GM12878 (cell line): ENCODE measurements around the gene ZNF791. TPM values are rescaled to one million over a fixed set of nuclear protein-coding genes. Genes with fewer than 3 reads are reported as not detected.

ENCODE experiments used
- ATAC-seq: fragments of 200-7000 bp; cut with Tn5 transposase; 3 replicates; pipeline ENCODE4 v1.9.1; 2020; ENCODE audit warnings: mild to moderate bottlenecking, moderate library complexity
- BruUV-seq: library from RNA; stranded (reverse); fragments of 400-500 nt; replicated peaks from 2 replicates; lab custom pipeline; 2021; lab: Mats Ljungman, UMichigan
- CTCF ChIA-PET: fragments of 300-600 bp; sonication (Branson Sonifier 250); formaldehyde crosslinking; extraction: SDS; loops from one replicate; lab custom pipeline; 2021; ENCODE audit warnings: inconsistent platforms; lab: Yijun Ruan, JAX
- POLR2A ChIA-PET: fragments of 350-600 bp; formaldehyde crosslinking; extraction: SDS; loops from one replicate; lab custom pipeline; 2021; ENCODE audit warnings: inconsistent platforms; lab: Charles Lee
- RAD21 ChIA-PET: fragments of 300-600 bp; sonication (Branson Sonifier 250); formaldehyde crosslinking; loops from one replicate; lab custom pipeline; 2023; ENCODE audit warnings: antibody characterized with exemption; ENCODE audit not compliant: unreplicated experiment; lab: Charles Lee
- SMC1A ChIA-PET: fragments of 300-600 bp; sonication (Branson Sonifier 250); formaldehyde crosslinking; loops from one replicate; lab custom pipeline; 2023; ENCODE audit not compliant: unreplicated experiment, uncharacterized antibody; lab: Charles Lee
- DNase-seq: peaks from one replicate; pipeline ENCODE4 v3.0.0-alpha.2; 2011; ENCODE audit warnings: low read depth, low spot score
- FAIRE-seq: peaks from 3 replicates; lab custom pipeline; 2011; peaks lifted over from hg19 to GRCh38; lab: Jason Lieb, UNC
- H2AFZ ChIP-seq: 2 replicates; pipeline ENCODE4 v1.6.0; 2011; ENCODE audit warnings: low read depth, low read length, control low read depth; ENCODE audit not compliant: control insufficient read depth
- H3K27ac ChIP-seq: 2 replicates; pipeline ENCODE4 v1.5.1; 2011; ENCODE audit warnings: control low read depth; ENCODE audit not compliant: control insufficient read depth, insufficient read depth
- H3K27me3 ChIP-seq, 2 experiments: replicated peaks in 1 of 2; 2 replicates each; pipeline versions ENCODE4 v1.6.0 to v1.6.1; 2011; ENCODE audit warnings: low read length in 1 of 2; ENCODE audit not compliant: control insufficient read depth in 2 of 2, insufficient read depth in 2 of 2
- H3K36me3 ChIP-seq, 2 experiments: 2 replicates each; pipeline ENCODE4 v1.5.1; 2011; ENCODE audit warnings: low read length in 1 of 2; ENCODE audit not compliant: control insufficient read depth in 2 of 2, insufficient read depth in 2 of 2
- H3K4me1 ChIP-seq: 2 replicates; pipeline ENCODE4 v1.6.1; 2011; ENCODE audit warnings: mild to moderate bottlenecking, low read length, moderate library complexity, mixed read lengths; ENCODE audit not compliant: control insufficient read depth, insufficient read depth
- H3K4me2 ChIP-seq: 2 replicates; pipeline ENCODE4 v1.6.0; 2011; ENCODE audit warnings: control low read depth; ENCODE audit not compliant: control insufficient read depth, insufficient read depth
- H3K4me3 ChIP-seq: fragments of 200-600 bp; sonication (generic); 2 replicates; pipeline ENCODE4 v1.5.1; 2016
- H3K79me2 ChIP-seq: 2 replicates; pipeline ENCODE4 v1.6.0; 2011; ENCODE audit warnings: low read length; ENCODE audit not compliant: control insufficient read depth, insufficient read depth
- H3K9ac ChIP-seq: 2 replicates; pipeline ENCODE4 v1.8.0; 2011; ENCODE audit warnings: low read length, control low read depth, mixed read lengths; ENCODE audit not compliant: control insufficient read depth, insufficient read depth
- H3K9me3 ChIP-seq: replicated peaks from 3 replicates; pipeline ENCODE4 v1.5.1; 2011; ENCODE audit warnings: mild to moderate bottlenecking, low read length; ENCODE audit not compliant: control insufficient read depth, insufficient read depth
- H4K20me1 ChIP-seq: 2 replicates; pipeline ENCODE4 v1.6.0; 2011; ENCODE audit not compliant: control insufficient read depth, insufficient read depth
- CBX3 ChIP-seq: fragments of 200-600 bp; sonication (generic); IDR thresholded peaks from 2 replicates; pipeline ENCODE4 v1.6.1; 2016; ENCODE audit warnings: low read depth, borderline replicate concordance
- CREM ChIP-seq: IDR thresholded peaks from 2 replicates; pipeline ENCODE4 v1.6.1; 2014; ENCODE audit warnings: antibody characterized with exemption, low read depth
- CTCF ChIP-seq, 3 experiments: IDR thresholded peaks in 2 of 3; conservative IDR thresholded peaks in 1 of 3; 2 replicates each; pipeline ENCODE4 v1.5.1; 2011; ENCODE audit warnings: low read depth in 3 of 3, low read length in 3 of 3, mild to moderate bottlenecking in 3 of 3, control low read depth in 2 of 3, moderate library complexity in 2 of 3, inconsistent platforms in 1 of 3, mixed read lengths in 1 of 3; ENCODE audit not compliant: control insufficient read depth in 2 of 3, insufficient read depth in 1 of 3; ENCODE audit errors: extremely low read depth in 1 of 3
- HDAC2 ChIP-seq: fragments of 200-600 bp; sonication (generic); IDR thresholded peaks from 2 replicates; pipeline ENCODE4 v1.6.1; 2017
- MYB ChIP-seq: fragments of 150-350 bp; IDR thresholded peaks from 2 replicates; pipeline ENCODE4 v1.6.1; 2014; ENCODE audit warnings: mild to moderate bottlenecking, low read depth, low read length, borderline replicate concordance
- PAX5 ChIP-seq: IDR thresholded peaks from 2 replicates; pipeline ENCODE4 v1.6.1; 2011; ENCODE audit warnings: low read depth, low read length, borderline replicate concordance
- PML ChIP-seq: IDR thresholded peaks from 2 replicates; pipeline ENCODE4 v1.6.1; 2012; ENCODE audit warnings: low read length, inconsistent platforms
- POLR2A ChIP-seq: IDR thresholded peaks from 2 replicates; pipeline ENCODE4 v1.6.1; 2011; ENCODE audit warnings: low read depth, mild to moderate bottlenecking, low read length
- RB1 ChIP-seq: fragments of 450-650 bp; formaldehyde crosslinking; IDR thresholded peaks from 2 replicates; pipeline ENCODE4 v1.6.1; 2017; ENCODE audit warnings: mild to moderate bottlenecking, borderline replicate concordance
- SMARCA5 ChIP-seq: fragments of 450-650 bp; IDR thresholded peaks from 2 replicates; pipeline ENCODE4 v1.6.1; 2017; ENCODE audit warnings: mild to moderate bottlenecking
- SUPT20H ChIP-seq: IDR thresholded peaks from 2 replicates; pipeline ENCODE4 v1.6.1; 2011; ENCODE audit warnings: low read depth, mild to moderate bottlenecking, low read length, moderate library complexity, borderline replicate concordance; ENCODE audit not compliant: control insufficient read depth
- TBL1XR1 ChIP-seq: IDR thresholded peaks from 2 replicates; pipeline ENCODE4 v1.6.1; 2012; ENCODE audit warnings: low read depth, low read length, improper control_type of control experiment
- YY1 ChIP-seq: IDR thresholded peaks from 2 replicates; pipeline ENCODE4 v1.6.1; 2011; ENCODE audit warnings: low read depth, mild to moderate bottlenecking, low read length
- ZNF207 ChIP-seq: fragments of 450-650 bp; IDR thresholded peaks from 2 replicates; pipeline ENCODE4 v1.6.1; 2014; ENCODE audit warnings: antibody characterized with exemption, mild to moderate bottlenecking, borderline replicate concordance
- WGBS: methylation state at CpG from one replicate; pipeline ENCODE4 v1.1.6; 2016; ENCODE audit warnings: low lambda C conversion rate; ENCODE audit not compliant: insufficient replicate concordance, insufficient coverage; ENCODE audit errors: missing lambda C conversion rate; 5-methylcytosine and 5-hydroxymethylcytosine counted together
- in situ Hi-C: fragments of 300-500 bp; cut with MboI; formaldehyde crosslinking; loops from 9 replicates; pipeline ENCODE4 v1.14.3; 2018; ENCODE audit warnings: mixed read lengths
- intact Hi-C: fragments of 100-400 bp; cut with micrococcal nuclease; formaldehyde crosslinking; loops from one replicate; pipeline ENCODE4 v1.14.2; 2022; ENCODE audit not compliant: unreplicated experiment
- polyA plus RNA-seq, 11 experiments: library from polyadenylated mRNA; depleted of rRNA in 4 of 11; unstranded in 6 of 11; stranded (reverse) in 5 of 11; fragments of >200 nt; fragmentation: Nextera tagmentation in 4 of 11; fragmentation: Illumina TruSeq in 1 of 11; extraction: Ambion mirVana in 4 of 11; extraction: Trizol in 1 of 11; gene quantifications; 1 replicate in 1 of 11; 2 replicates in 10 of 11; pipeline versions ENCODE4 v1.2.1 to v1.2.3, GENCODE V29; 2011 to 2016; ENCODE audit warnings: inconsistent platforms in 2 of 11, missing spikeins in 2 of 11, low read depth in 1 of 11
- total RNA-seq, 4 experiments: library from RNA; depleted of rRNA in 3 of 4; stranded (reverse); fragments of >200 nt in 3 of 4; fragmentation: Illumina TruSeq in 1 of 4; extraction: Trizol in 1 of 4; gene quantifications; 2 replicates each; pipeline versions ENCODE4 v1.2.1 to v1.2.3, GENCODE V29; 2013 to 2021

Gene ZNF791
- total and polyA plus RNA-seq, 10 of the 15 experiments (the other 5 are each of a cell fraction or from before 2014, with no cell fraction given): 7.5 to 24.0 (median 11.8) TPM

- Histone ChIP-seq H3K9me3 (no peaks in the 10 kb centered on the region; the same call in 2 of the 3 replicates), H4K20me1 (no peaks in the 10 kb centered on the region), H3K27me3 (no peaks in the 10 kb centered on the region), H3K36me3 (peaks cover 5 to 10% of the 10 kb centered on the region in 2 experiments; a peak in 3 of 4 replicates), H3K4me1 (no peaks in the 10 kb centered on the region), H3K4me2 (no peak overlapping the region), H3K4me3 (no peak overlapping the region), H3K9ac (no peak overlapping the region), H3K79me2 (no peaks in the 10 kb centered on the region), H2AFZ (no peak overlapping the region), H3K27ac (no peak overlapping the region)
- DNase-seq: no peak
- 63% methylated on average over 25 of the region's 31 CpGs for WGBS
- TF ChIP-seq POLR2A (peak; percentile 51; the same call in 1 of the 2 replicates), ZNF207 (no peak), PML (no peak), SUPT20H (no peak), SMARCA5 (no peak), CREM (no peak), RB1 (no peak), TBL1XR1 (no peak)
- no TSS peak for BruUV-seq
- ChIA-PET RAD21 (no interaction called here), POLR2A (interaction anchor here (0.6 kb wide), 1 partner anchor 1063 kb away, joined by 3 read pairs; no protein-coding TSS in a partner anchor), CTCF (interaction anchor here (0.6 kb wide), 1 partner anchor 29 kb away, joined by 3 read pairs; no protein-coding TSS in a partner anchor), SMC1A (no interaction called here)
- intact Hi-C loops: no loop called here
- FAIRE-seq: no peak
- ATAC-seq: peak; percentile 78
- in situ Hi-C loops: no loop called here
Measured at GRCh38 chr19:12647490-12648071, 36.9 kb downstream of the ZNF791 start.

- Histone ChIP-seq H3K27me3 (no peaks in the 10 kb centered on the region), H3K9me3 (no peaks in the 10 kb centered on the region; the same call in 2 of the 3 replicates), H3K4me1 (no peaks in the 10 kb centered on the region), H4K20me1 (no peaks in the 10 kb centered on the region), H3K9ac (no peak overlapping the region), H3K4me3 (no peak overlapping the region), H3K79me2 (no peaks in the 10 kb centered on the region), H3K4me2 (no peak overlapping the region), H3K36me3 (peaks cover 5 to 10% of the 10 kb centered on the region in 2 experiments; a peak in 3 of 4 replicates), H3K27ac (no peak overlapping the region), H2AFZ (no peak overlapping the region)
- ChIA-PET POLR2A (no interaction called here), CTCF (no interaction called here), SMC1A (no interaction called here), RAD21 (no interaction called here)
- in situ Hi-C loops: no loop called here
- no peak for TF ChIP-seq CBX3
- TF ChIP-seq YY1: no peak
- 0 out of 2 replicates have a peak, but pooled peaks have one; percentile 7 for TF ChIP-seq POLR2A
- no peak for TF ChIP-seq MYB
- no peak for TF ChIP-seq HDAC2
- TF ChIP-seq CTCF (IDR thresholded peaks at IDR 0.05 in 2 of 3, conservative IDR thresholded peaks at IDR 0.05 in 1 of 3; ENCODE audit: control insufficient read depth in 2 of 3, extremely low read depth in 1 of 3, insufficient read depth in 1 of 3, low read depth in 3 of 3, low read length in 3 of 3): no peak
- TF ChIP-seq PAX5: no peak
- intact Hi-C loops: no loop called here
- BruUV-seq: no TSS peak
- FAIRE-seq (no peak), DNase-seq (no peak), ATAC-seq (no peak)
- 94% methylated on average over 25 of the region's 29 CpGs for WGBS
Measured at GRCh38 chr19:12648088-12648487, 37.4 kb downstream of the ZNF791 start.
